Activated gamma-delta T cell (primary cell): ENCODE measurements around the gene TCF20.

Experiments
- DNase-seq: peaks from one replicate; lab custom pipeline; 2025; lab: John Stamatoyannopoulos, UW

The TCF20 gene

DNA sequence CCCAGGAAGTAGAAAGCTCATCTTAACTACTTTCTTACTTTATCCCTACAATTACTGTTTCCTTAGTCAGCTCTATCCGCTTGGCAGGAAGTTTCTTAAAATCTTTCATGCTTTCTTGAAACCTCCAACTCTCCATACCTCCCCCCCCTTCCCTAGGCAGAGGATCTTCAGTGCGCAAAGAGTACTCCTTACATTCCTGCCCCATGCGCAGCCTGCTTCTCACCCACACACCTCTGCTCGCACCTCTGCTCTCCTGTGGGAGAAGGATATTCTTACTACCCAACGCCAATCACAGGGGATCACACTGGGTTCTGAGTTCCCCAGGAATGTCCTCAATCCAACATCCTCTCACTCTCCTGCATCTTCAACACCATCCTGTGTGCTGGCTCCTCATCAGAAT lies 12.3 kb downstream of the TCF20 start:
- DNase-seq, result no peak

DNA sequence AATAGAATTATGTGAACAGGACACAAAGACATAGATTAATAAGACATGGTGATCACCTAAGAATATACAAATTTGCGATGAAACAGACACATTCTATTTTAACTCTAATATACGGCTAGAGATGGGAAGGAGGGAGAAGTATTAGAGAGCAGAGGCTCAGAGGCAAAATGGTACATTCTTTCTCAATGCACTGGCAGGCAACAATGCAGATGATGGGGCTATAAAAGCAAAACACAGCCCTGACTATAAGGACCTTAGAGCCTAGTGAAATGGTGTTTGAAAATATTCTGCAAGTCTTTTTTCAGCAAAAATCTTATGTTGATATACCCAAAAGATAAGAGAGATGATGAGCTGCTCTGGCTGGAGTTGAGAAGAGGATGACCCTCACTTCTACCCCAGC lies 13.1 kb downstream of the TCF20 start:
- no peak for DNase-seq

DNA sequence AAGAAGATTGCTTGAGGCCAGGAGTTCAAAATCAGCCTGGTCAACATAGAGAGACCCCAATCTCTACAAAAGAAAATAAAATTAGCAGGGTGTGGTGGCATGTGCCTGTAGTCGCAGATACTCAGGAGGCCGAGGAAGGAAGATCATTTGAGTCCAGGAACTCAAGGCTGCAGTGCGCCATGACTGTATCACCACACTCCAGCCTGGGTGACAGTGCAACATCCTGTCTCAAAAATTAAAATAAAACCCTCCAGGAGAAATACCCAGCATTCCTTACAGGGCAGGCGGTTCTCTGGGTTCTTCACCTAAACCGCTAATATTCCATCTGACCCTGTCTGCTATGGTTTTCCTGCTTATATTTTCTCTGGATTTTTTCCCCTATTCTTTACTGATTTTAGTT lies 13.5 kb downstream of the TCF20 start:
- DNase-seq, result no peak

DNA sequence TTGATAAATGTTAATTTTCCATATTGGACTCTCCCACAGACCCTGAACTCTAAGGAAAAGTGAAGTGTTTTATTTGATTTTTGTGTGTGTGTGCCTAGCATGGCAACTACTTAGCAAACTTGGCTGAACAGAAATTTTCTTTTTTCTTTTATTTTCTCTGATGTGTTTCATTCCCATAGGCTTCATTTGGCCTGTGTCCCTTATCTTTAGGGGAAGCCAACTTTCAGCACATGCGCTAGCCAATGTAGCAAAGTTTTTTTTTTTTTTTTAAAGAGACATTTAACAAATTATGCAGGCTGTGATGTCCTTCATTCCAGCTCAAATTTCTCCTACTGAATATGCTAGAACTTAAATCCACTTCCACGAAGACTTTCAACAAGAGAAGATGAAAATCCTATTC lies 14.2 kb downstream of the TCF20 start:
- DNase-seq, result no peak

DNA sequence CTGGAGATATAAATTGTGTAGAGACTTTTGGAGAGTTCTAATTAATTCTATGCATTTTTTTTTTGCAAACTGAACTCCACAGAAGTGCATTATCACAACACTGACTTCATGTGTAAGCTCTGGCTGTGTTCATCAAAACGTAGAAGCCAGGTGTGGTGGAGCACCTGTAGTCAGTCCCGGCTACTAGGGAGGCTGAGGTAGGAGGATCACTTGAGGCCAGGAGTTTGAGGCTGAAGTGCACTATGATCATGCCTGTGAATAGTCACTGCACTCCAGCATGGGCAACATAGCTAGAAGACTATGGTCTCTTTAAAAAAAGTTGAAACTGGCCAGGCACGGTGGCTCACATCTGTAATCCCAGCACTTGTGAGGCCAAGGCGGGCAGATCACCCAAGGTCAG lies 20.6 kb downstream of the TCF20 start:
- no peak for DNase-seq

DNA sequence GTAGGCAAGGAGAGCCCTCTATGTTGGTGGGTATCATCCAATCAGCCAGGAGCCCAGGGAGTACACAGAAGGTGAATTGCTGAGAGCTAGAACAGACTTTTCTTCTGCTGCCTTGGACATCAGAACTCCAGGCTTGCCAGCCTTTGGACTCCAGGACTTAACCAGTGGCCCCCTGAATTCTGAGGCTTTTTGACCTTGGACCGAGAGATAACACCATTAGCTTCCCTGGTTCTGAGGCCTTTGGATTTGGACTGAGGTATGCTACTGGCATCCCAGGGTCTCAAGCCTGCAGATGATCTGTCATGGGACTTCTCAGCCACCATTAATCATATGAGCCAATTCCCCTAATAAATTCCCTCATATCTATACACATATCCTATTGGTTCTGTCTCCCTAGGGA lies 21.5 kb downstream of the TCF20 start:
- DNase-seq, result no peak

DNA sequence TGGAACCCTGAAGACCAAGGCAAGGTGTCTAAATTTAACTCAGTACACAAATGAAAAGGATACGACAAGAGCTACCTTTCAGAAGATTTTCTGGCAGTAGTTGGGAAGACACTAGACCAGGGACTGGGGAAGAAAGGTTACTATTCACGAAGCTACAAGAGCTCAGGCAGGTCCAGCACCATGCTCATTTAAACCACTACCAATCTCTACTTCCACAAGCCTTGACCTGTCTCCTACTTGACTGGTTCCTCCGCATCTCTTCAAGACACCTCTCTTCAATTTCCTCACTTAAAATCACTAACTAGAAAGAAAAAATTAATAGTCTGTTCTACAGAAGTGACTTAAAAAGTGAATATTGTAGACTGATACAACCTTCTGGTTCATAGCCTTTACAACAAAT lies 22.9 kb downstream of the TCF20 start:
- no peak for DNase-seq

DNA sequence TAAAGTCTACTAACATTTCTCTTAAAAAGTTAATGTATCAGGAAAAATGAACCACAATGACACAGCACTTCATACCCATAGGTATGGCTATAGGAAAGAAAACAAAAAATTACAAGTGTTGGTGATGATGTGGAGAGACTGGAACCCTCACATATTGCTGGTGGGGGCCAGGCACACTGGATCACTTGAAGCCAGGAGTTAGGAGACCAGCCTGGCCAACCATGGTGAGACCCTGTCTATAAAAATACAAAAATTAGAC lies 26.7 kb downstream of the TCF20 start:
- no peak for DNase-seq

DNA sequence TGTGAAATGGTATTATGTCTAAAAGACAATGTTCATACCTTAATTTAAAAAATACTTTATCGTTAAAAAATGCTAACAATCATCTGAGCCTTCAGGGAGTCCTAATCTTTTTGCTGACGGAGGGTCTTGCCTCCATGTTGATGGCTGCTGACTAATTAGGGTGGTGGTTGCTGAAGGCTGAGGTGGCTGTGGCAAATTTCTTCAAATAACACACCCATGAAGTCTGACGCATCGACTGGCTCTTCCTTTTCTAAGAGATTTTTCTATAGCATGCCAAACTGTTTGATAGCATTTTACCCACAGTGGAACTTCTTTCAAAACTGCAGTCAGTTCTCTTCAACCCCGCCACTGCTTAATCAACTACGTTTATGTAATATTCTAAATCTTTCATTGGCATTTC lies 33.6 kb downstream of the TCF20 start:
- DNase-seq, result no peak

DNA sequence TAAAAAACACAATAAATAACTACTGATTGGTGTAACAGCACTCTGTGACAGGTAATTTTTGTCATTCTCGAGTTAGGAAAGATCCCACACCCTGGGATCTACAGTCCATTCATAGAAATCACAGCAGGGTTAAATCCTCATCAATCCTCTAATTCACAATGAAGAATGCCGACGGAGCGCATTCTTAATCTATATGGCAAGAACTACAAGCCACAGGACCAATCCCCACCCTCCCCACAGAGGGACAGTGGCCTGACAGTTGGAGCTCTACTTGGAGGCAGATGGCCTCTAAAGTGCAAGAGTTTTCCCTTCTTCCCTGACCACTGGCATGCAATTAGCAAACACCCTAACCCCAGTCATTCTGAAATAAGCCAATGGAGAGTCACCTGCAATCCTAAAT lies 34.2 kb downstream of the TCF20 start:
- DNase-seq, result no peak

DNA sequence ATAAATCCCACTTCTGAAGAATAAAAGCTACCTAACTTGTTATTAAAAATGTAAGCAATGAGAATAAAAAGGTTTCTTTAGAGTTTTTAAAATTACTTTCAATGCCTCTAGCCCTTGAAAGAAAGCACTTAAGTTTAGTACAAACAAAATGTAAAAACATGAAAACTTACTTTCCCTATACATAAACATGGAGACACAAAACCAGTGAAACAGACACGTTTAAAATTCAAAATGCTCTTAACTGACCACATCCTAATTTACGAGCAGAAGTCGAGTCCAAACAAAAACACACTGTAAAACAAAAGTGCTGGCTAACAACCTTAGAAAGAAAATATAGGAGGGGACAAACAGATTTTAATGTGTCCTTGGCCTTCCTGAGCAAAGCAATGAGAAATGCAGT lies 36.6 kb downstream of the TCF20 start:
- no peak for DNase-seq

DNA sequence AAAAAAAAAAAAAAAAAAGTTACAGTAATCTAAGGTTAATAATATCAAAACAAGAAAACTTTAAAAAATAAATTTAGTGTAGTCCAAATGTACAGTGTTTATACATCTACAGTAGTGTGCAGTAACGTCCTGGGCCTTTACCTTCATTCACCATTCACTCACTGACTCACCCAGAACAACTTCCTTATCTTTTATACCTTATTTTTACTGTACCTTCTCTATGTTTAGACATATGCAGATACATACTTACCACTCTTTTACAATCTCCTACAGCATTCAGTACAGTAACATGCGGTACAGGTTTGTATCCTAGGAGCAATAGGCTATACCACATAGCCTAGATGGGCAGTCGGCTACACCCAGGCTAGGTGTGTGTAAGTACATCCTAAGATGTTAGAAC lies 38.5 kb downstream of the TCF20 start:
- no peak for DNase-seq

DNA sequence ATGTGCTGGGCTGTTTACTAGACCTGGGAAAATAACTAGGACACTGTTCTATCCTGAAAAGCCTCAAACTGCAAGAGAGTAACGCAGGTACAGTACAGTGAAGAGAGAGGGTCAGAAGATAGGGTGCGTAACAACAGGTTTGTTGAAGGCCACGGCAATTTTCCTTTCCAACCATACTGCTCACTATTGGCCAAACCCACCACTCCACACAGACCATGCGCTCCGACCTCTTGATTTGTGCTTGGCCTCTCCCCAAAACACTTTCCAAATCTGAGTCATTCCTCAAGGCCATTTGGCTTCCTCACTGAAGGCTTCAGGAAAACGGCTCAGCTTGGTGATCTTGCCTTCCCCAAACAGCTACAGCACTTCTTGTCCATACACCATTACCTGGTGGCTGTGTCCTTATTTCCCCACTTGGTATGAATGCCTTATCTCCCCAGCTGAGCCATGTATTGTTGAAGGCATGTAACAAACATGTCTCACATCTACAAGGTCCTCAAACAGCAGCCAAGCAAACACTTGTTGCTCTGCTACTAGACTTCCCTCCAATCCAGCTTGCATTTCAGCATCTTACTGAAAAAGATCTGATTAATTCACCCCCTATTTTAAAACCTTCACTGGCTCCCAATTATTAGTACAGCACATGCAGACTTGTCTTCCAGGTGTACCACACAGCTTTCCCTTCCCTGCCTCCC lies 40.9 kb downstream of the TCF20 start:
- DNase-seq, result no peak

DNA sequence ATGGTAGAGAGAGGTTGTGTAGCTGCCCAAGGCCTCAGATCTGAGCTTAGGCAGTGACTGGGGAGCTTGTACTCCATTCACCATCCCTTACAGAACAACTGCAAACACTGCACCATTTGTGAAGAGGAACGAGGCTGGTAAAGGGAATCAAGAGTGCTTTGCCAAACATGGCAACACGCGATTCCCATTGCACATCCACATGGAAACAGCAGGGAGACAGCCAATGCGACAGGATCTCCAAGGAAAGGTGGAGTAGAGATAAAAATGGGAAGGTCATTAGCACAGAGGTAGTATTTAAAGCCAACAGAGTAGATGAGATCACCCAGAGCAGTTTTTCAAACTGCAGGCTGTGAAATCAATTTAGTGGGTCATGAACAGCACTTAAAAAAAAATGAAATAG lies 42.0 kb downstream of the TCF20 start:
- no peak for DNase-seq

DNA sequence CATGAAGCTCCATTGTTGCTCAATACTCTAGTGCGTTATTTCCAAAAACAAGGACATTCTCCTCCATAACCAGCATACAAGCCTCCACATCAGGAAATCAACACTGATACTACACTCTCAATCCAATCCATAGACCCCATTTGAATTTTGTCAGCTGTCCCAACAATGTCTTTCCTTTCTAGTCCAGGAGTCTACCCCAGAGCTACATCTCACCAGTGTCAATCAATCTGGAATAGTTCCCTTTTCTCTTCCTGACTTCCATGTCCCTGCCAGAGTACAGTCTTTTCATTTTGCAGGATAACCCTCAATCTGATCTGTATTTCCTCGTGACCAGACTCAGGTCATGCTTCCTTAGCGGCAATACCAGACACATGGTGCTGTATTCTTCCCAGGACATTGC lies 43.0 kb downstream of the TCF20 start:
- no peak for DNase-seq

DNA sequence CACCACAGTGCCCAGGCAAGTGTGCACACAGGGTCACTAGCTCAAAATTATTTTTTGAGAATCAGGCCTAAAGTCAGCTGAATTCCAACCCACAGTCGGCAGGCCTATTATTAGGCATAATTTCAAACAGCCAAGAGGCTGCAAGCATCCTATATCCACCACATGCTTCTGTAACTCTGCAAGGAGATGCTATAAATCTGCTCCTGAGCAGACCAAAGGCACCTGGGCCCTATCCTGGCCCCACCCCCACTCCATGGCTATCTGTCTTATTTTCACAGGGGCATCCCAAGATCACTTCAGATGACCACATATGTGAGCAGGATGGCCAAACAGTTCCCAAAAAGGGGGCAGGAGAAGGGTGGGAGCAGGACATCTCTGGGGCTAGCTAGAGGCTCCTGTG lies 44.6 kb downstream of the TCF20 start:
- no peak for DNase-seq

DNA sequence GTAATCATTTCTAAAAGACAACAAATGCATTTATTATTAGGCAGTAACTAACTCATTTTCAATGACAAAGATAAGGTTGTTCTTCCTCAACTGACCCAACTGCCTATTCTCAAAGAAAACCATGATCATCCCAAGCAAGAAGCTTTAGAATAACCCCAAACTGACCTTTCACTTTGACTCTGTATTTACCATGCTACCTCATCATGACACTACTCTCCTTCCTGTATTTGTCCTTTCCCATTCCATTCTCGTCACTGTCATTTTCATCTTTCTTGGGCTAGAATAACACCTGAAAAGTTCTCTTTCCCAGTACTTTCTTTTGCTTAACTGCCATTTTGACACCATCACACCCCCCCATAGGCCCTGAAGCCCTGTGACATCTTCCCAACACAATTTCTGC lies 48.3 kb downstream of the TCF20 start:
- DNase-seq, result no peak
